Activated CD4-positive, alpha-beta T cell treated with anti-CD3 and anti-CD28 coated beads, Interleukin-2, amount 50 U/mL, for 24 hours (primary cell): ENCODE results near the gene ZNF124.
"Not testable (repeated sequence)": the region's sequence is repeated elsewhere in the genome, so short reads cannot be mapped to it uniquely, and the experiment has no call there.

Experiments used
- DNase-seq, 2 donors: peaks; one replicate each; pipeline ENCODE4 v3.0.0-alpha.2; 2020; ENCODE audit warnings: low read depth in 1 of 2, low spot score in 1 of 2

Gene ZNF124

GRCh38 chr1:247172996-247173395 lies 1.2 kb upstream of the ZNF124 start:
- DNase-seq = no peak

- DNase-seq = not testable (repeated sequence)
Observed at GRCh38 chr1:247171443-247171842, 377 bp downstream of the ZNF124 start.

GRCh38 chr1:247165674-247166073 lies 6.1 kb downstream of the ZNF124 start:
- no peak for DNase-seq

- no peak for DNase-seq
Observed at GRCh38 chr1:247164694-247165093, 7.1 kb downstream of the ZNF124 start.

GRCh38 chr1:247156787-247157232 lies 15.0 kb downstream of the ZNF124 start:
- DNase-seq = no peak

- no peak for DNase-seq
Observed at GRCh38 chr1:247147781-247148180, 24.0 kb downstream of the ZNF124 start.

- DNase-seq = not testable (repeated sequence)
Observed at GRCh38 chr1:247147120-247147519, 24.7 kb downstream of the ZNF124 start.

- no peak for DNase-seq
Observed at GRCh38 chr1:247146671-247147070, 25.1 kb downstream of the ZNF124 start.

GRCh38 chr1:247145279-247145678 lies 26.5 kb downstream of the ZNF124 start:
- DNase-seq = no peak

GRCh38 chr1:247139557-247139956 lies 32.3 kb downstream of the ZNF124 start:
- DNase-seq = not testable (repeated sequence)

GRCh38 chr1:247131236-247131635 lies 40.6 kb downstream of the ZNF124 start:
- DNase-seq = no peak

- DNase-seq = not testable (repeated sequence)
Observed at GRCh38 chr1:247127519-247128282, 44.1 kb downstream of the ZNF124 start.

- DNase-seq = not testable (repeated sequence)
Observed at GRCh38 chr1:247126601-247127000, 45.2 kb downstream of the ZNF124 start.

- DNase-seq = not testable (repeated sequence)
Observed at GRCh38 chr1:247126166-247126565, 45.7 kb downstream of the ZNF124 start.

GRCh38 chr1:247121382-247121781 lies 50.4 kb downstream of the ZNF124 start:
- no peak for DNase-seq

GRCh38 chr1:247120408-247120668 lies 51.5 kb downstream of the ZNF124 start:
- DNase-seq = not testable (repeated sequence)

GRCh38 chr1:247119600-247120407 lies 52.0 kb downstream of the ZNF124 start:
- no peak for DNase-seq

- no peak for DNase-seq
Observed at GRCh38 chr1:247118946-247119446, 52.8 kb downstream of the ZNF124 start.

GRCh38 chr1:247115545-247115944 lies 56.3 kb downstream of the ZNF124 start:
- no peak for DNase-seq

GRCh38 chr1:247115141-247115510 lies 56.7 kb downstream of the ZNF124 start:
- DNase-seq = no peak

GRCh38 chr1:247114351-247115140 lies 57.3 kb downstream of the ZNF124 start:
- DNase-seq = no peak
